Esophagus squamous epithelium (tissue), 5 donors: ENCODE results near the gene TNNC1. TPM values are rescaled to one million over a fixed set of nuclear protein-coding genes. Genes with fewer than 3 reads are reported as not detected.

ENCODE experiments used
- DNase-seq: peaks from one replicate; lab custom pipeline; 2025; lab: John Stamatoyannopoulos, UW
- H3K27ac ChIP-seq, 4 donors: fragments of 200-600 bp; sonication (generic); one replicate each; pipeline ENCODE4 v1.5.1; 2016 to 2019; ENCODE audit warnings: mild to moderate bottlenecking in 1 of 4
- H3K27me3 ChIP-seq, 4 donors: fragments of 200-600 bp; sonication (generic); 1 replicate in 3 of 4; 2 replicates in 1 of 4; pipeline versions ENCODE4 v1.5.1 to v1.6.0; 2017 to 2021; ENCODE audit warnings: antibody characterized with exemption in 1 of 4
- H3K36me3 ChIP-seq, 3 donors: fragments of 200-600 bp; sonication (generic); one replicate each; pipeline ENCODE4 v1.5.1; 2016 to 2019
- H3K4me1 ChIP-seq, 3 donors: fragments of 200-600 bp; sonication (generic); one replicate each; pipeline ENCODE4 v1.5.1; 2017 to 2019
- H3K4me3 ChIP-seq, 4 donors: fragments of 200-600 bp; sonication (generic); 1 replicate in 3 of 4; 2 replicates in 1 of 4; pipeline ENCODE4 v1.5.1; 2016 to 2019; ENCODE audit warnings: mild to moderate bottlenecking in 2 of 4, moderate library complexity in 1 of 4
- H3K9me3 ChIP-seq, 3 donors: fragments of 200-600 bp; sonication (generic); one replicate each; pipeline ENCODE4 v1.5.1; 2016 to 2019
- CTCF ChIP-seq, 6 experiments: fragments of 450-650 bp in 4 of 6; fragments of 200-600 bp in 2 of 6; sonication (generic) in 2 of 6; IDR thresholded peaks; one replicate each; pipeline ENCODE4 v1.5.1; 2016 to 2019; ENCODE audit warnings: antibody characterized with exemption in 6 of 6, mild to moderate bottlenecking in 4 of 6, moderate library complexity in 4 of 6
- POLR2A ChIP-seq, 4 donors: fragments of 450-650 bp; IDR thresholded peaks; one replicate each; pipeline ENCODE4 v1.6.1; 2017; ENCODE audit warnings: antibody characterized with exemption in 4 of 4, mild to moderate bottlenecking in 4 of 4, moderate library complexity in 3 of 4
- WGBS, 2 donors: methylation state at CpG; one replicate each; pipeline ENCODE4 v1.1.5; 2018; 5-methylcytosine and 5-hydroxymethylcytosine counted together
- intact Hi-C: fragments of 100-400 bp; cut with DNase I; formaldehyde crosslinking; loops from one replicate; pipeline ENCODE4 v1.15.0; 2022
- total RNA-seq, 4 donors: library from RNA; depleted of rRNA; stranded (reverse); fragments of >200 nt; gene quantifications; one replicate each; pipeline ENCODE4 v1.1.0, GENCODE V29; 2016
- donor health status: DM: yes; HTN: yes; CAD: no.

The TNNC1 gene
- total RNA-seq, 4 donors from 2014 or later: 4.1 TPM; not detected in 3

- Histone ChIP-seq H3K27ac (no peak overlapping the region), H3K27me3 (no peaks in the 10 kb centered on the region), H3K36me3 (no peaks in the 10 kb centered on the region), H3K9me3 (no peaks in the 10 kb centered on the region), H3K4me3 (no peak overlapping the region), H3K4me1 (peaks cover 9 to 38% (median 18%) of the 10 kb centered on the region in 3 donors)
- no peak for TF ChIP-seq POLR2A (IDR thresholded peaks at IDR 0.05)
- TF ChIP-seq CTCF (IDR thresholded peaks at IDR 0.05): no peak
- intact Hi-C loops: no loop called here
- no peak for DNase-seq
- WGBS, 2 donors: 91 to 94% methylated on average over 6 to 9 of the region's 9 CpGs
Measured at GRCh38 chr3:52430416-52430810, 23.4 kb downstream of the TNNC1 start.

GRCh38 chr3:52429779-52430415 is 23.9 kb downstream of the TNNC1 start:
- TF ChIP-seq CTCF (IDR thresholded peaks at IDR 0.05): no peak
- TF ChIP-seq POLR2A (IDR thresholded peaks at IDR 0.05): no peak

GRCh38 chr3:52429031-52429430 is 24.8 kb downstream of the TNNC1 start:
- TF ChIP-seq CTCF (IDR thresholded peaks at IDR 0.05) (no peak), POLR2A (IDR thresholded peaks at IDR 0.05) (no peak)
- H3K4me3 ChIP-seq: no peak overlapping the region
- intact Hi-C loops: no loop called here
- H3K27ac ChIP-seq: peak overlapping the region in 1 of 4 donors; percentile 7
- no peaks in the 10 kb centered on the region for H3K9me3 ChIP-seq
- H3K4me1 ChIP-seq: peaks cover 8 to 24% (median 9%) of the 10 kb centered on the region in 3 donors
- no peaks in the 10 kb centered on the region for H3K27me3 ChIP-seq
- 0 to 14% methylated on average over 1 of the region's 3 CpGs for WGBS, 2 donors
- no peak for DNase-seq
- H3K36me3 ChIP-seq: no peaks in the 10 kb centered on the region

More at GRCh38 chr3:52429779-52430415, 23.9 kb downstream of the TNNC1 start:
- Histone ChIP-seq H3K9me3 (no peaks in the 10 kb centered on the region), H3K4me3 (no peak overlapping the region), H3K36me3 (no peaks in the 10 kb centered on the region), H3K4me1 (peaks cover 9 to 32% (median 14%) of the 10 kb centered on the region in 3 donors), H3K27ac (no peak overlapping the region), H3K27me3 (no peaks in the 10 kb centered on the region)
- WGBS, 2 donors: 89 to 92% methylated on average over 5 of the region's 7 CpGs
- no peak for DNase-seq
- intact Hi-C loops: no loop called here

- Histone ChIP-seq H3K4me3 (no peak overlapping the region), H3K27me3 (no peaks in the 10 kb centered on the region), H3K36me3 (no peaks in the 10 kb centered on the region), H3K9me3 (no peaks in the 10 kb centered on the region), H3K4me1 (peaks cover 3 to 19% (median 4%) of the 10 kb centered on the region in 3 donors), H3K27ac (no peak overlapping the region)
- TF ChIP-seq POLR2A (IDR thresholded peaks at IDR 0.05): no peak
- peak; percentile 37 to 84 (median 72) for TF ChIP-seq CTCF (IDR thresholded peaks at IDR 0.05)
- intact Hi-C loops: no loop called here
- 7 to 8% methylated on average over 7 of the region's 7 CpGs for WGBS, 2 donors
- DNase-seq: no peak
Measured at GRCh38 chr3:52428151-52429005, 25.5 kb downstream of the TNNC1 start.

- intact Hi-C loops: no loop called here
- peaks cover 0 to 7% (median 0%) of the 10 kb centered on the region in 3 donors for H3K4me1 ChIP-seq
- no peak for TF ChIP-seq POLR2A (IDR thresholded peaks at IDR 0.05)
- TF ChIP-seq CTCF (IDR thresholded peaks at IDR 0.05): no peak
- H3K36me3 ChIP-seq: peaks cover 0 to 26% (median 0%) of the 10 kb centered on the region in 3 donors
- no peak overlapping the region for H3K4me3 ChIP-seq
- no peak for DNase-seq
- whole genome bisulfite sequencing, 2 donors: 11 to 66% methylated on average over 2 to 4 of the region's 5 CpGs
- H3K27me3 ChIP-seq: no peaks in the 10 kb centered on the region
- no peaks in the 10 kb centered on the region for H3K9me3 ChIP-seq
- no peak overlapping the region for H3K27ac ChIP-seq
Measured at GRCh38 chr3:52423173-52423572, 30.7 kb downstream of the TNNC1 start.
